Measurements from ENCODE around the gene HAVCR1.
"Not testable (repeated sequence)": the region's sequence is repeated elsewhere in the genome, so short reads cannot be mapped to it uniquely, and the experiment has no call there.

The HAVCR1 gene

GRCh38 chr5:157059093-157059539 is at the start of gene HAVCR1:
Gene HAVCR1, minus strand, starts transcription at chr5:157059116. Its CDS starts 1,173 bp downstream, at chr5:157057943.
- no peak within 1 kb of the TSS for H3K27ac ChIP-seq
- no peak for DNase-seq (ENCODE audit: low read depth, low spot score)

- H3K27ac ChIP-seq, result no peak overlapping the region
- no peak for DNase-seq (ENCODE audit: low read depth, low spot score)
These were observed 48.6 kb upstream of the HAVCR1 start for GRCh38 chr5:157107508-157107907.

DNA sequence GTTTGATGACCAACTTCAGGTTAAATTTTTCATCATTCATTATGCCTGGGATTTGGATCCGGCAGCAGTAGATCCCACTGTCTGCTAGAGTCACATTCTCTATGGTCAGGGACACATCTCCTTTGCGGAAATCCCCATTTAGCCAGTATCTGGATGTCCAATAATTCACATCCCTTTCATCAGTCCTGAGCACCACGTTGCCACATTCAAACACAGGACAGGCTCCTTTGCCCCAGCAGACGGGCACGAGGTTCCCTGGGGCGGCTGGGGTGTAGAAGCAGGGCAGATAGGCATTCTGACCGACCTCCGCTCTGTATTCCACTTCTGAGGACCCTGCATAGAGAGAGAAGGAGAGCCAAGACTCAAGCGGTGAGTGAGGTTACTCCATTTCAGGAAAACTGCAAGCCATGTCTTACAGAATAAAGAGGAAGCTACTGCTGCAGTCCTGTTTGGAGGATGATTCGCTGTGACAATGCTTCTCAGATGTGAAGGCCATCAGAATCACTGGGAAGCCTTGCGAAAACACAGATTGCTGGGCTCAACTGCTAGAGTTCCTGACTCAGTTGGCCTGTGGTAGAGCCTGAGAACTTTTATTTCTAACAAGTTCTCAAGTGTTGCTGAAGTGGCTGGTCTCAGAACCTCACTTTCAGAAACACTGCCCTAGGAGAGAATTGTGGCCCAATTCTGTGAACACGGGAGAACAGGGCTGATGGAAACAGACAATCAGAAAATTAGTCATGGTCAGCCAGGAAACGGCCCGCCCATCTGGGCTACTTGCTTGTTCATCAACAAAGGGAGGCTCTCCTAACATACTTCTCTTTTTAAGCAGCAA is 47.9 kb upstream of the HAVCR1 start:
- no peak overlapping the region for H3K27ac ChIP-seq

DNA sequence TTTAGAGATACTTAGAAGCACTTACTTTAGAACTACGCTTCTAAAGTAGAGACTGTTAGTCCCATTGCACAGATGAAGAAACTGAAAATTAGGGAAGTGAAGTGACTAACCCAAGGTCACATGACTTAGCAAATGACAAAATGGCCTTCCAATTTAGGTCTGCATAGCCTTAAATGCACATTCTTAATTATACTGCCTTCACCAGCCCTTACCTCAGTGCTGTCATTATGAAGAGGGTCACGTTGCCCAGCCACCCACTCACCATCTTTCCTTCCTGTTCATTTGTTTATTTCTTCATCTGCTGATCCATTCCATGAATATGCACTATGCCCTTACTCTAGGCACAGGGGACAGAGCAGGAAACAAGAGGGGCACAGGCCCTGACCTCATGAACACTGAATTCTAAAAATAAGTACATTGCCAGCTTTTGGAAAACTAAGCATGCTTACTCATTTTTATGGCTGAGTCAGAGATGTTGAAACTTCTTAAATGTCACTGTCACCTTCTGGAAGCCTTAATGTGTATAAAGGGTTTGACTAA is 41.3 kb upstream of the HAVCR1 start:
- DNase-seq (ENCODE audit: low read depth, low spot score), result no peak
- H3K27ac ChIP-seq, result no peak overlapping the region

More for the DNA sequence above, 47.9 kb upstream of the HAVCR1 start:
- no peak for DNase-seq (ENCODE audit: low read depth, low spot score)

GRCh38 chr5:157088342-157088990 is 29.6 kb upstream of the HAVCR1 start:
- no peak overlapping the region for H3K27ac ChIP-seq

DNA sequence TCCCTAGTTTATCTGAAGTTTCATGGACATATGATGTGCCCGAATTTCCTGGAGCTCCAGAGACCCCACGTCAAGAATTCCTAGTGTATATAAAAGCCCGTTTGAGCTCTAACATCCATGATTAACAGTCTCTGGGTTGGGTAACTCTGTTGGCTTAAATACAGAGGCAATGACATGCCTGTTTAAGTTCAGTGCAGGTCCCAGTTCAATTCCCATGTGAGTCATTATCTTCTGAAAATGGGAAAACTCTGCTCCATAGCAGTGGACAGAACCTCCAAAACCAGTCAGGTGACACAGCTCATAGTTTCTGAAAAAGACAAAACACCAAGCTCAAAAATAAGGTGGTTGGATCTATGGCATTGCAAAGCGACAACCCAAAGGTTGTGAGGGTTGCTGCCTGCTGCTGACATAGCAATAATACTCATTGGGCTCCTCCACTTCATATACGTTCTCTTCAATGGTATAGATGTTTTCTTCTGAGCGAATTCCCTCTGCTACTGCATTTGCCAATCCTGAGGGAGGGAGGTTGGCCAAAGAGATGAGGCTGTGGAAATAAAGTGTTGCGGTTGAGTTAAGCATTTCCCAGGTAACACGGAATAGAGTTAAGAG is 27.9 kb upstream of the HAVCR1 start:
- no peak overlapping the region for H3K27ac ChIP-seq
- DNase-seq (ENCODE audit: low read depth, low spot score), result no peak

More at GRCh38 chr5:157088342-157088990, 29.6 kb upstream of the HAVCR1 start:
- no peak for DNase-seq (ENCODE audit: low read depth, low spot score)

GRCh38 chr5:157085930-157086329 is 27.0 kb upstream of the HAVCR1 start:
- DNase-seq (ENCODE audit: low read depth, low spot score), result no peak
- no peak overlapping the region for H3K27ac ChIP-seq

- no peak overlapping the region for H3K27ac ChIP-seq
- DNase-seq (ENCODE audit: low read depth, low spot score), result no peak
These were observed 21.4 kb upstream of the HAVCR1 start for GRCh38 chr5:157080286-157080685.

- no peak overlapping the region for H3K27ac ChIP-seq
- peak; percentile 14 for DNase-seq (ENCODE audit: low read depth, low spot score)
These were observed 17.6 kb upstream of the HAVCR1 start for GRCh38 chr5:157076558-157076957.

GRCh38 chr5:157072508-157072907 is 13.6 kb upstream of the HAVCR1 start:
- DNase-seq (ENCODE audit: low read depth, low spot score), result no peak
- no peak overlapping the region for H3K27ac ChIP-seq

- DNase-seq (ENCODE audit: low read depth, low spot score), result no peak
- no peak overlapping the region for H3K27ac ChIP-seq
These were observed 11.0 kb upstream of the HAVCR1 start for GRCh38 chr5:157069949-157070348.

DNA sequence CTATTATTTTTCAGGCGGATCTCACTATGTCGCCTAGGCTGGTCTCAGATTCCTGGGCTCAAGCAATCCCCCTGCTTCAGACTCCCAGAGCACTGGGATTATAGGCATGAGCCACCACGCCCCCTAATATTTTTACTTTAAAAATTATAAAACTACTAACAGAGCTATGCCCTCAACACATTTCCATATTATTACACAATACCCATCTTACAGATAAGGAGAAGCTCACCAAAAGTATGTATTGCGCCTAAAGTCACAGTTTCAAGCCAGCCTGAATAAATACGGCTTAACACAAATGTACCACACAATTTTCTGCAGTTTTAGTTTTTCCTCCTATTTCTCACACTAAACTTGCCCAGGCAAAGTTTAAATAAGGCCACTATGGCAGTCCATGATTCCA is 9.9 kb upstream of the HAVCR1 start:
- no peak for DNase-seq (ENCODE audit: low read depth, low spot score)
- no peak overlapping the region for H3K27ac ChIP-seq

DNA sequence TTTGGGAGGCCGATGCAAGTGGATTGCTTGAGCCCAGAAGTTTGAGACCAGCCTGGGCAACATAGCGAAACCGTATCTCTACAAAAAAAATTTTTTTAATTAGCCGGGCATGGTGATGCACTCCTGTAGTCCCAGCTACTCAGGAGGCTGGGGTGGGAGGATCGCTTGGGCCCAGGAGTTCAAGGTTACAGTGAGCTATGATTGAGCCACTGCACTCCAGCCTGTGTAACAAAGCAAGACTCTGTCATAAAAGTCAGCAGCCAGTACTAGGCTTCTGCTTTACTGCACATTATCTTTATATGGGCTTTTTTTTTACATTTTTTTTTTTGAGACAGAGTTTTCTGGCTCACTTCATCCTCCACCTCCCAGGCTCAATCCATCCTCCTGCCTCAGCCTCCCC is 9.4 kb upstream of the HAVCR1 start:
- H3K27ac ChIP-seq, result no peak overlapping the region
- no peak for DNase-seq (ENCODE audit: low read depth, low spot score)

- H3K27ac ChIP-seq, result no peak overlapping the region
- DNase-seq (ENCODE audit: low read depth, low spot score), result no peak
These were observed 8.1 kb upstream of the HAVCR1 start for GRCh38 chr5:157067005-157067404.

- no peak for DNase-seq (ENCODE audit: low read depth, low spot score)
- H3K27ac ChIP-seq, result no peak overlapping the region
These were observed 7.2 kb upstream of the HAVCR1 start for GRCh38 chr5:157066080-157066479.

DNA sequence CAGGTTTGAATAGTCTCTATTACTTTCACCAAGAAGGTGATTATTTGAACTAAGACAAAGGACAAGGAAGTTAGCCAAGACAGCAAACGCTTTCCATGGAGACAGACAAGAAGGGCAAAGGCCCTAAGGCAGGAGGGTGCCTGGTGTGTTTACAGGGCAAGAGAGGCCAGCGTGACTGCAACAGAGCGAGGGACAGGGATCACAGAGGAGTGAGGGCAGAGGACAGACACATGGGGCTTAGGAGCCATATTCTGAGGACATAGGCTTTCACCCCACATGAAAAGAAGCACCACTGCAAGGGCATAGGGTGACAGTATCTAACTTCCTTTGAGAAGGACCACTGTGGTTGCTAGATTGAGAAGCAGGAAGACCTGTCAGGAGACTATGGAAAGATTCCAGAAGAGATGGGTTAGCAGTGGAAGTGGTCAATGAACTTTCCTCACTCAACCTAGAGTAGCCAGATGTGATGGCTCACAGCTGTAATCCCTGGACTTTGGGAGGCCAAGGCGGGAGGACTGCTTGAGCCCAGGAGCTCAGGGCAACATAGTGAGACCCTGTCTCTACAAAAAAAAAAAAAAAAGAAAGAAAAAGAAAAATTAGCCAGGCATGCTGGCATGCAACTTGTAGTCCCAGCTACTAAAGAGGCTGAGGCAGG is 5.0 kb upstream of the HAVCR1 start:
- DNase-seq (ENCODE audit: low read depth, low spot score), result no peak
- no peak overlapping the region for H3K27ac ChIP-seq

GRCh38 chr5:157059891-157060290 is 975 bp upstream of the HAVCR1 start:
- H3K27ac ChIP-seq, result no peak overlapping the region
- DNase-seq (ENCODE audit: low read depth, low spot score), result no peak

- DNase-seq (ENCODE audit: low read depth, low spot score), result no peak
These were observed 1.2 kb downstream of the HAVCR1 start for GRCh38 chr5:157057459-157058370.

DNA sequence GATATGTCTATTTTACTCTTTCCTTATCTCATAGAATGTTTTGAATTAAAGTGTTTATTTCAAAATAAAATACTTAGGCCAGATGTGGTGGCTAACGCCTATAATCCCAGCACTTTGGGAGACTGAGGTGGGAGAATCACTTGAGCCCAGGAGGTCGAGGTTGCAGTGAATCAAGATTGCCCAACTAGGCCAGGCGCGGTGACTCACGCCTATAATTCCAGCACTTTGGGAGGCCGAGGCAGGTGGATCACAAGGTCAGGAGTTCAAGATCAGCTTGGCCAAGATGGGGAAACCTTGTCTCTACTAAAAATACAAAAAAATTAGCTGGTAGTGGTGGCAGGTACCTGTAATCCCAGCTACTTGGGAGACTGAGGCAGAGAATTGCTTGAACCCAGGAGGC is 2.1 kb downstream of the HAVCR1 start:
- H3K27ac ChIP-seq; DNase-seq (ENCODE audit: low read depth, low spot score): not testable (repeated sequence)

More at GRCh38 chr5:157057459-157058370, 1.2 kb downstream of the HAVCR1 start:
- no peak overlapping the region for H3K27ac ChIP-seq
